ENCODE results near the gene SSX1.
"Not testable (repeated sequence)": the region's sequence is repeated elsewhere in the genome, so short reads cannot be mapped to it uniquely, and the experiment has no call there.

DNA sequence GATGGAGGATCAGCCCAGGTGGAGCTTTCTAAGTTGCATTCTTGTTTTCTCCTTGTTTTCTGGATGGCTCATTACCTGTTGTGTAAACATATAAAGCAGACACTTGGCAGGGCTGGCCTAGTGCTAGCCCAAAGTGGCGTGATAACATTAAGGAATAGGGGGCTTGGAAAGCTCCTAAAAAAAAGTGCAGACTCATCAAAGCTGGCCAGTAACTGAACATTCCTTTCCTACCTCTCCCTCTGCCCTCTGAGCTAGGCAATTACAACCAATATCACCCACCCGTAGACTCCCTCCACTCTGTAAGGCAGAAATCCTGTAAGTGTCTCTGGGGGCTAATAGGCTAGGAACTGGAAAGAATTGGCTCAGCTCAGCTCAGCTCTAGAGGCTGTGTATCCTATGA lies 58.8 kb downstream of the SSX1 start:
- TF ChIP-seq, protein P1, sequence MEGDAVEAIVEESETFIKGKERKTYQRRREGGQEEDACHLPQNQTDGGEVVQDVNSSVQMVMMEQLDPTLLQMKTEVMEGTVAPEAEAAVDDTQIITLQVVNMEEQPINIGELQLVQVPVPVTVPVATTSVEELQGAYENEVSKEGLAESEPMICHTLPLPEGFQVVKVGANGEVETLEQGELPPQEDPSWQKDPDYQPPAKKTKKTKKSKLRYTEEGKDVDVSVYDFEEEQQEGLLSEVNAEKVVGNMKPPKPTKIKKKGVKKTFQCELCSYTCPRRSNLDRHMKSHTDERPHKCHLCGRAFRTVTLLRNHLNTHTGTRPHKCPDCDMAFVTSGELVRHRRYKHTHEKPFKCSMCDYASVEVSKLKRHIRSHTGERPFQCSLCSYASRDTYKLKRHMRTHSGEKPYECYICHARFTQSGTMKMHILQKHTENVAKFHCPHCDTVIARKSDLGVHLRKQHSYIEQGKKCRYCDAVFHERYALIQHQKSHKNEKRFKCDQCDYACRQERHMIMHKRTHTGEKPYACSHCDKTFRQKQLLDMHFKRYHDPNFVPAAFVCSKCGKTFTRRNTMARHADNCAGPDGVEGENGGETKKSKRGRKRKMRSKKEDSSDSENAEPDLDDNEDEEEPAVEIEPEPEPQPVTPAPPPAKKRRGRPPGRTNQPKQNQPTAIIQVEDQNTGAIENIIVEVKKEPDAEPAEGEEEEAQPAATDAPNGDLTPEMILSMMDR (IDR thresholded peaks at IDR 0.05; ENCODE audit: poor library complexity) = not testable (repeated sequence)
- not testable (repeated sequence) for TF ChIP-seq EZH2phosphoT487 (IDR thresholded peaks at IDR 0.05; ENCODE audit: low read depth, severe bottlenecking, unreplicated experiment)

Data from hepatocyte (in vitro differentiated cells).